ENCODE results near the gene FLRT2.

The FLRT2 gene

GRCh38 chr14:85660243-85660922 lies 130.4 kb downstream of the FLRT2 start:
- DNase-seq (ENCODE audit: low read depth in 2 of 2): no peak

GRCh38 chr14:85662096-85662495 lies 132.2 kb downstream of the FLRT2 start:
- DNase-seq (ENCODE audit: low read depth in 2 of 2): no peak

DNA sequence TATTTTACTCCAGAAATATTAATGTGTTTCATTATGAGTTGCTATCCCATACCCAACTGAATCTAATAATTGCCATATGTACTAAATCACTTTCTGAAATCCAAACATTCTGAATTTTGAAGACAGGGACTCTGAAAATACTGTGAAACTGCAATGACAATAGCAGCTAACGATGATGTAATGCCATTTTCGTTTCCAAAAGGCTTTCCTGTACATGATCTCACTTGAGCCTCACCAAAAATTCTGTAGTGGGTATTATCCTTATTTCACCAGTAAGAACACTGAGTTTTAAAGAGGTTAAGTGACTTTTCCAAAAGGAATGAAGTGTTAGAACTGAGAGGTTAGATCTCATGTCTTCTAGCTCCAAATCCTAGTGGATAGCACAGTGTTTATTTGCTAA lies 133.3 kb downstream of the FLRT2 start:
- no peak for DNase-seq (ENCODE audit: low read depth in 2 of 2)

- DNase-seq (ENCODE audit: low read depth in 2 of 2): no peak
Observed at GRCh38 chr14:85663667-85664066, 133.7 kb downstream of the FLRT2 start.

DNA sequence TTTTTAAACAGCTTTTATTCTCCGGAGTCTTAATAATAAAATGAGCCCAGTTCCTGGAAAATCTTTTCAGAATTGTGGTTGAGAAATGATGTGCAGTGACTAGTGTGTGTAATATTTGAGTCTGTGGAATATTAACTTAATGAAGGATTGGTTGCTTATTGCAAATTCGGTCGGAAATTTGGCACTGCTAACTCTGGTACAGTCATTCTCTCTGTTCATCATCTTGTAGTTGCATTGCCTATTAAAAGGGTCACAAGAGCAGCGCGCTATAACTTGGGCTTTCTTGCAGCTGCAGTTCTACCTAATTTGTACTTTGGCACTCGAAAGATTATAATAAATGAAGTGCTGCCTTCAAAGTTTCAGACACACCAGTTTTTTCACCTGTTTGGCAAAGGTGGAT lies 146.0 kb downstream of the FLRT2 start:
- no peak for DNase-seq (ENCODE audit: low read depth in 2 of 2)

- no peak for DNase-seq (ENCODE audit: low read depth in 2 of 2)
Observed at GRCh38 chr14:85686908-85687307, 157.0 kb downstream of the FLRT2 start.

- no peak for DNase-seq (ENCODE audit: low read depth in 2 of 2)
Observed at GRCh38 chr14:85687456-85687855, 157.5 kb downstream of the FLRT2 start.

- DNase-seq (ENCODE audit: low read depth in 2 of 2): no peak
Observed at GRCh38 chr14:85688006-85688405, 158.1 kb downstream of the FLRT2 start.

GRCh38 chr14:85695300-85695699 lies 165.4 kb downstream of the FLRT2 start:
- no peak for DNase-seq (ENCODE audit: low read depth in 2 of 2)

- no peak for DNase-seq (ENCODE audit: low read depth in 2 of 2)
Observed at GRCh38 chr14:85701116-85701515, 171.2 kb downstream of the FLRT2 start.

DNA sequence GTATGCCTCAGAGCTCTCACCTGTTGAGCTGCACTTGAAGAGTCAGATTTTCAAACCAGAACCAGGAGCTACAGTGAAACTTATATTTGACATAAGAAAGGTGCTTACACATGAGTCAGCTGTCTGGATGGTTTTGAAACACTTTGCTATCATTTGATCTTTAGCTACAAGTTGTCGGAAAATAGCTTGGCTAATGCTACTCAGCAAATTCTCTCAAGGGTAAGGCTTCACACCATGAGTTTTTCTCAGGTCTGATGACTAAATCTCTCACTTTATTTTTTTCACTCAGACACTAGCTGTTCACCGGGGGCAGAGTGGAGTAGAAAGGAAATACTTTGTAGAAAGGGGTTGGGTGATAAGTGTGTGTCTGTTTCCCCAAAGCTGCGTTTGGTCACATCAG lies 171.8 kb downstream of the FLRT2 start:
- DNase-seq (ENCODE audit: low read depth in 2 of 2): no peak

GRCh38 chr14:85702191-85702590 lies 172.2 kb downstream of the FLRT2 start:
- DNase-seq (ENCODE audit: low read depth in 2 of 2): no peak

DNA sequence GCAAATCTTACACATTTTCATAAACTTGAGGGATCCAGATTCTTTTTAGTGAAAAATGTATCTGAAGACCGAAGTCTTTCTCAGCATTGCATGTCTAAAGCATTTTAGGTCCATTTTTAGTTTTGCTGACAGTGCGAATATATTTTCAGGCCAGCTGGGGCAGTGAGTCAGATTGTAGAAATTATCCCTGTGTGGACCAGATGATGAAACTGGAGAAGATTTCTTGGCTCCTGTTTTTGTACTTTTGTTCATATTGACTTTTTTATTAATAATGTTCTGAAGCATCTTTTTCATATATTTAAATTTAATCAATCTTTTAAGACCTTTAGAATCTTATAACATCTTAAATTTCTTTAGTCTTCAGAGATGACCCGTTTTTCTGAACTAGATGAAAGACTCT lies 173.1 kb downstream of the FLRT2 start:
- DNase-seq (ENCODE audit: low read depth in 2 of 2): no peak

All from activated CD8-positive, alpha-beta memory T cell treated with anti-CD3 and anti-CD28 coated beads for 4 hours (primary cell).